ENCODE data around the gene TRAPPC3L.

TRAPPC3L gene

DNA sequence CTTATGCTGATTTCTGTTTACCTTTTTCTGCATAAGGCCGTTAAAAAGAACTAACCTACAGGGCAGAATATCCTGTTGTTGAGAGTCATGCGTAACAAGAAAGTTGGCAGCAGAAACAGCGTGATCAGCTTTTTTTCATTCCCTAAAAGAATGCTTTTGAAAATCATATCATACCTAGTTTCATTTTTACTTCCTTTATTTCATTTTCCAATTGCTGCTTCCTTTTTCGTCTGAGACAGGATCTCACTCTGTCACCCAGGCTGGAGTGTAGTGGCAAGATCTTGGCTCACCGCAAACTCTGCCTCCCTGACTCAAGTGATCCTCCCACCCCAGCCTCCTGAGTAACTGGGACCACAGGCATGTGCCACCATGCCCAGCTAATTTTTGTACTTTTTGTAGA lies 80.2 kb downstream of the TRAPPC3L start:
- DNase-seq (ENCODE audit: low spot score) = no peak

DNA sequence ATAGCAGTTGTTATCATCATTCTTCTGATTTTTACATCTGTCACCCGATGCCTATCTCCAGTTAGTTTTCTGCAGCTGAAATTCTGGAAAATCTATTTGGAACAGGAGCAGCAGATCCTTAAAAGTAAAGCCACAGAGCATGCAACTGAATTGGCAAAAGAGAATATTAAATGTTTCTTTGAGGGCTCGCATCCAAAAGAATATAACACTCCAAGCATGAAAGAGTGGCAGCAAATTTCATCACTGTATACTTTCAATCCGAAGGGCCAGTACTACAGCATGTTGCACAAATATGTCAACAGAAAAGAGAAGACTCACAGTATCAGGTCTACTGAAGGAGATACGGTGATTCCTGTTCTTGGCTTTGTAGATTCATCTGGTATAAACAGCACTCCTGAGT lies 82.2 kb downstream of the TRAPPC3L start:
- DNase-seq (ENCODE audit: low spot score) = no peak

DNA sequence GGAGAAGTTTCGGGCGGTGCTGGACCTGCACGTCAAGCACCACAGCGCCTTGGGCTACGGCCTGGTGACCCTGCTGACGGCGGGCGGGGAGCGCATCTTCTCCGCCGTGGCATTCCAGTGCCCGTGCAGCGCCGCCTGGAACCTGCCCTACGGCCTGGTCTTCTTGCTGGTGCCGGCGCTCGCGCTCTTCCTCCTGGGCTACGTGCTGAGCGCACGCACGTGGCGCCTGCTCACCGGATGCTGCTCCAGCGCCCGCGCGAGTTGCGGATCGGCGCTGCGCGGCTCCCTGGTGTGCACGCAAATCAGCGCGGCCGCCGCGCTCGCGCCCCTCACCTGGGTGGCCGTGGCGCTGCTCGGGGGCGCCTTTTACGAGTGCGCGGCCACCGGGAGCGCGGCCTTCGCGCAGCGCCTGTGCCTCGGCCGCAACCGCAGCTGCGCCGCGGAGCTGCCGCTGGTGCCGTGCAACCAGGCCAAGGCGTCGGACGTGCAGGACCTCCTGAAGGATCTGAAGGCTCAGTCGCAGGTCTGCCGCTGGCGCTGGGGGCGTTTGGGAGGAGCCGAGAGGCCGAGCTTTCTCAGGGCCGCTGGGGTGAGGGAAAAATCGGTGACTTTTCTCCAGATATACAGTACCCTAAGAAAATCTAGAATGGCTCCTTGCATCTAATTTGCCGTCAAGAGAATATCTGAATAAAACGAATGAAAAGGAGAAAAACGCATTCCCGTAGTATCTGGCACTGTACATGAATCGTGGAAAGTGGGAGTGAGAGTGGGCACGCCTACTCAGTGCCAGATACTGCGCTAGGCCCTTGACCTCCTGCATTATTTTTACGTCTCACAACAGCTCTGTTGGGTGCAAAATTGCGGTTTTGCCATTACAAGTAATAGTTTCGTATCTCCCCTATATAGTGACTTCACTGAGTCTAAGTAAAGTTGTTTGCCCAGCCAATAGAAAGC lies 83.3 kb downstream of the TRAPPC3L start:
- DNase-seq (ENCODE audit: low spot score) = peak; percentile 83

DNA sequence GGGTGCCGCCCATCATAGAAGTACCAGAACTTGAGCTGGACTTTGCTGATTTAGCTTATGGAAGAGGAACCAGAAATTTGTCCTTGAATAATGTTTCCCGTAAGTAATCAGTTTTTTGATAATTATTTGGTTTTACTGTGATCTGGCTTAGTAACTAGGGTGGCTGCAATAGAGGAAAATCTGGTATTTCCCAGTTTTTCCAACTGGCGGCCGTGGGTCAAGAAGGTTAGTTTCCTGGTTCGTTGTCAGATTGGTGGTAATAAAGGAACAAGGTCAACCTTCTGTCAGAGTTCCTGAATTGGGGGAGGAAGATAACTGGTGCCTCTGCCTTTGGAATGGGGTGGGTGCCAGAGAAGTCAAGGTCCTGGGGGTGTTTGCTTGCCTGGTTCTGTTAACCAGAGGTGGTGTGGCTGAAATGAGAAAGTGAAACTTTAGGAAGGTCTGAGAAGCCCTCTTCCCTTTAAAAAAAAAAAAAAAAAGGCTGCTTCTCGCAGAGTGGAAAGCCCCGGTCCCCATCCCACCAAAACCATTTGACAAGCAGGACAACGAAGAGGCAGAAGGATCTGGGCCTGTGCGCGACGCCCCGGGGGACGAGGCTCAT lies 84.1 kb downstream of the TRAPPC3L start, which contains the start of gene CALHM6:
Gene CALHM6, plus strand, starts transcription at position 45 of the 601 bp plus-strand sequence. Its CDS starts 555 bp downstream, at position 600.
- DNase-seq (ENCODE audit: low spot score) = no peak

DNA sequence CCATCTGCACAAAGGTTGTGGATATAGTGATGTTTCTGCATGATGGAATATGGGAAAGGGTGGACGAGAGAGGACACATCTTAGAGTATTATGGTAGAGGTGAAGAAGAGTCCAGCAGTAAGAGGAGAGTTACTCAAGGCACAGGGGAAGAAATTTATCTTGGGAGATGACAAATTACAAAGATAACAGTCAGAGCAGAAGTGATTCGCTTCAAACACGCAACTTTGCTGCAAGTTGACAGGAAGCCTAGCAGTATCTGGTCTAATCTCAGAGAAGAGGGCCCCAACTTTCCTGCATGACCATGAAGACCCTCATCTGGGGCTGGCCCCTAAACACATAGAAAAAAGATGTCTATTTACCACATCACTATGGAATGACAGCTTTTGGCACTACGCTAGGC lies 85.6 kb downstream of the TRAPPC3L start:
- no peak for DNase-seq (ENCODE audit: low spot score)

DNA sequence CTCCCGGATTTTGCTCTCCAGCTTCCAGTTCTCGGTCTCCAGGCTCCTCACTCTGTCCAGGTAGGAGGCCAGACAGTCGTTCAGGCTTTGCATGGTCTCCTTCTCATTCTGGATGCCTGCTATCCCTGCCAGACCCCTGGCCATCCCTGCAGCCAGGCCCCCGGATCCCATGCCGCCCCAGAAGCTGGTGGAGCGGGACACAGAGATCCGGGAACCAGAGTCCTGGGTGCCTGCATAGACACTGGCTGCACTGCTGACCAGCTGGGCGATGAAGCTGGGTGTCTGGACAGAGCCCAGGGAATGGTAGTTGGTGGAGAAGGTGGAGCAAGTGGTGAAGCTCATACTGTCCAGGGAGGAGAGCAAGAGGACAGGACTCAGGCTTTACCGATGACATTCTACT lies 87.2 kb downstream of the TRAPPC3L start:
- no peak for DNase-seq (ENCODE audit: low spot score)

DNA sequence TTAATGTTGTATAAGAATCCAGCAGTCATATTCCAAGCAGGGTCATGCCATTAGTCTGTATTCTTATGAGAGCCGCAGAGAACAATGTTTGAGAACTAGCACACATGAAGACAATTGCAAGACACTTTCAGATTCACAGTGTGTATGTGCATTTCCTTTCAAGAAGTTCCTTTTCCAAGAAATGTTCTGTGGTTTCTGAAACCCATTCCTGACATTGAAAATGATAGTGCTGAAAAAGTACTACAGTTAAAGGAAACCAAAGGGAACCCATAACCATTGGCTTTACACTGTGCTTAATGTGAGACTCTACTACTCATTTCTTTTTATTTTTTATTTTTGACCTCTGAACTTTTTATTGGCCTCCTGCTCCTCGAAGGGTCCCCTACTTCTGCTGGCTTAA lies 88.6 kb downstream of the TRAPPC3L start:
- DNase-seq (ENCODE audit: low spot score) = no peak

DNA sequence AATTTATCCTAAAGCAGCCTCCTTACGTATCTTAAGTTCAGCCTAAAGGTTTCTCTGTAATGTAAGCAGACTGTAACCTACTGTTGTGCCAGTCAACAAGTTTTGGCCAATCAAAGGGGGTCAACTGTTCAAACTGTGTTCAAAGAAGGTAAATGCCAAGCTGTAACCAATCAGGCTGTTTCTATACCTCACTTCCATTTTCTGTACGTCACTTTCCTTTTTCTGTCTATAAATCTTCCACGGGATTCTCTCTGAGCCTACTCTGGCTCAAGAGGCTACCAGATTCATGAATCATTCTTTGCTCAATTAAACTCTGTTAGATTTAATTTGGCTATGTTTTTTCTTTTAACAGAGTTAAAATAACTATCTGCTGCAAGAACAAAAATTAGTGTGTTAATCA lies 89.4 kb downstream of the TRAPPC3L start:
- DNase-seq (ENCODE audit: low spot score) = no peak

DNA sequence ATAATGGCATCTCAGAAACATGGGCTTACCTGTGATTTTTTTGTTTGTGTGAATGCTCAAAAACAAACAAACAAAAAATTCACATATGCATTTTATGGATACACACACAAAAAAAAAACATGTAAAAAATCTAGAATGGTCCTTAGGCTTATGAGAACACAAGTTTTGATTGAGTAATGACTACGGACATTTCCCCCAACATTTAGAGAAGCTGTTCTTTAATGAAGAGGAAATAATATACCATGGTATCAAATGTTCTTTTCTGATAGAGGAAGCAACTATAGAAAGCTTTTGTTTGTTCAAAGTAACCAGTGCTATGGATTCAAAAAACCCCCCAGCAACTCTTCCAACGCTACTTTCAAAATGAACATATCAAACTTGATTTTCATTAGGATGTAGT lies 93.0 kb downstream of the TRAPPC3L start:
- DNase-seq (ENCODE audit: low spot score) = no peak

DNA sequence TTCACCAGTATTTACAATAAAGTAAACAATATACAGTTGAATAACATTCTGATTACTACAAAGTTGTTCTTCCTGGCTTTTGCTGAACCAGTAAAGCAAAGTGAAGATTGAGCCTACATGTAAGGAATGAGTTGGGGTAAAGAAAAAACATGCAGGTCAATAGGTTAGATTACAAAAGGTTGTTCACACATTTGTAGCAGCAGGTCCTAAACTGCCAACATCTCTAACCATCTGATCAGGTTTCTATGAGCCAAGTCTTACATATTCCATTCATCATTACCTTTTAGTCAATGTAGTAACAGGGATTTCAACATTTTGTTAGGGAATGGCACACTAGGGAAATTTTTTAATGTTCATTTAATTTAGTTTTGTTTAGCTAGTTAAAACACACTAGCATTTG lies 93.6 kb downstream of the TRAPPC3L start:
- no peak for DNase-seq (ENCODE audit: low spot score)

DNA sequence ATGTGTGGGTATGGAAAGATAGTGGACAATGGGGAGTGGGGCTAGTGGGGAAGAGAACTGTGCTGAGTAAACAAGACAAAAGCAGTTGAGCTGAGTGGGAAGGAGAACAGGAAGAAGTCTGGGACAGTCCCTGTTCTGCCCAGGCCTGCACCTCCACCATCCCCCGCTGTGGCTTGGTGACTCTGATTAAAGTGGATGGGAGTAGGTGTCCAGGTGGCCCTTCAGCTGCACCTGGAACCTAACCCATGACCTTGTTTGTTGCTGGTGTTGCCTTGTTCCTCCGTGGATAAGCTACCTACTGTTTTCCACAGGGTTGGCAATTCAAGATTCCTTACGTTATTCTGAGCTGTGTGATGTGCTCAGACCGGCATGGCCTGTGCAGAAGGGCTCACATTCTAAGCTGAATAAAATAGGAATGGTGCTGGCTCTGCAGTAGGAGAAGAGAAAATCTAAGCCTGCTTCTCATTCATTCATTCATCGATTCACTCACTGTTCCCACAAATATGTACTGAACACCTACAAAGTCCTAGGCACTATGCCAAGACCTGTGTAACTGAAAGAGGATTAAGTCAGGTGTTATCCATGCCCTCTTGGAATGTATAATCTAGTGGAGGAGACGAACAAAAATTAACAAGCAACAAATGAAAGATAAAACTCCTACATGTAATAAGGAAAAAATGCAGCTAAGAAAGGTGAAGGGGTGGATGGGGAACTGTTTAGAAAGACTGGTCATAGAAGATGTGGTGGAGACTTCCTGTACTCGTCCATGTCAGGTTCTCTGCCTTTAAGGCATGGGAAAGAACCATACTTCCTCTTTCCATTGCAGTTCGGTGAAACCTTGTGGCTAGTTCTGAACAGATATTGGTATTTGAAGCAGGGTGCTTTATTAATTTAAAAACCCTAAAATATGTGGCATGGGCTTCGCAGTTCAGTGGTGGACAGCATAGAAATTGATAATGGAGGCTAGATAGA lies 94.4 kb downstream of the TRAPPC3L start:
- DNase-seq (ENCODE audit: low spot score) = no peak

DNA sequence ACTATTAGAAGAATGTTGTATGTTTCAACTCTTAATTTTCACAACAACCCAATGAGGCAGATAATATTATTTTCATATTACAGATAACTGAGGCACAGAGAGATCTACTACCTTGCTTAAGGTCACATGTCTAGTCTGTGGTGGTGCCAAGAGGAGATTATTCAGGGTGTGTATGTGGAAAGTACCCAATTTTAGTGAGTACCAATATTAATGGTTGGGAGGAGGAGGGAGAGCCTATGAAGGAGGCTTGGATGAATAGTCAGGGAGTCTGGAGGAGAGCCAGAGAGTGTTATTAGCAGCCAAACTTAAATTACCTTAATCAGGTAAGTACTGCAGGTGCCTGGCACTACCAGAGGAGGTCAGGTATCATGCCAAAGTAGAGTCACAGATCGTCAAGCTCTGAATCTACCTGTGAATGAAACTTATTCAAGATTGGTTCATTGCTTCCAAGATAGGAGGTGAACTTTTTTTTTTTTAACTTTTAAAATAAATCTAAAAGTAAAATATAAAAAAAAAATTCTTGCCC lies 95.2 kb downstream of the TRAPPC3L start:
- no peak for DNase-seq (ENCODE audit: low spot score)

DNA sequence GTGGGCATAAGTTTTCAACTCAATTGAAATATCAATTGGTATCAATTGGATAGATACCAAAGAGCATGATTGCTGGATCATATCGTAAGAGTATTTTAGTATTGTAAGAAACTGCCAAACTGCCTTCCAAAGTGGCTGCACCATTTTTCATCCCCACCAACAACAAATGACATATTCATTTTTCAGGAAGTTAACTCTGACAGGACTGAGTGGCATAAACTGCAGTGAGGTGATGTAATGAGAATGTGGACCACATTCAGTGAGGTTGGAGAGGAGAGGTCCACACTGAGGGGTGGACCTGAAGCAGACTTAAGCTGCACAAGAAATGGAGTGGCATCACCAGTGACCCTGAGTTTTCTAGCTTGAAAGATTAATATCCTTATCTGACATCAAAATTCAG lies 95.9 kb downstream of the TRAPPC3L start:
- no peak for DNase-seq (ENCODE audit: low spot score)

DNA sequence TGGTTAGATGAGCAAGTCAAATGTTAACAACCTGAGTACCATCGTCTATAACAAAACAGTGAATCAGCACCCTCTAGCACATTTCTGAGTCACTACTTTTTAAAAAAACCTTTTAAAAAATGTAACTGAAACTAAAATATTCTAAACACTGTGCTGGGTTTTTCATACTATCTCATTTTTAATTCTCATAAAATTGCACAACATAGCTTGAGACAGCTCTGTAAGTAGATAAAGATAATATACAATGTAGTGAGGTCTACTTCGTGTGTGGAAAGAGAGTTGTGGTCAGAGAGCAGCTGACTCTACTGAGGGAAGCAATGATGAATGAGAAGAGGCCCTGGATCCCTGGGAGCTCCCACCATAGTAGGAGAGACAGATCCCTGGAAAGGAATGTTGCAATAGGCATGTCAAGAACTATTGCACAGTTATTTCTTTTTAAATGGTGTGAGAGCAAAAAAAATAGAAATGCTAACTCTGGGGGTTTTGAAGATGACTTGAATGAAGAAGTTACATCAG lies 97.9 kb downstream of the TRAPPC3L start:
- DNase-seq (ENCODE audit: low spot score) = no peak

DNA sequence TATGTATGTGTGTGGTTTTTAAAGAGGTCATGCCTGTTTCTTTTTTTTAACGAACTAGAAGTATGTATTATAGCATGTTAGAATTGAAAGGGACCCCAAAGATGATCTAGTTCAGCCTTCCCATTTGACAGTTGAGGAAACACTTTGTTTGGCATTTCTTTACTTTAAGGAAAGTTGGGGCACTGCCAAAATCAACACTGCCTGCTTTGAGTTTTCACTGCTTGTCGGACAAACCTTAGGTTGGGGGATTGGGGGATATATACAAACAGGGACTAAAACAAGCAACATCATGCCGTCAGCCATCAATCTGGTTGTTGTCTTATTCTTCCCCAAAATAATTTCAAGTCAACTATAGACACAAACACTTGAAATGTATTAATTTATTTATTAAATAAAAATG lies 98.4 kb downstream of the TRAPPC3L start:
- DNase-seq (ENCODE audit: low spot score) = no peak

DNA sequence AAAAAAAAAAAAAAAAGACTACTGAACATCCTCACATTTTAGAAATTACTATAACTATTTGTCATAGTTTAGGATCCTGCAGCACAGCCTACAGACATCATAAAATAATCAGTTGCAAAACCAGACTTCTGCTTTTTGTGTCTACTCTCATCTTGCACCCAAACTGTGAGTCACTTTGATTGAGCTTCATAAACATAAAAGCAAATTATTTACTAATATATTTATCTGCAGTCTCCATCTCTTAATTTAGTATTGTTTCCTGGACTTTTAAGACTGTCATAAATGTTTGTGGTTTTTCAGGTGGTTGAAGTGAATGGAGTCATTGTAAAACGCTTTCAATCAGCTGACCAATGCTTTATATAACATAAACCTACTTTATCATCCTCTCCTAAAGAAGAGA lies 99.1 kb downstream of the TRAPPC3L start:
- no peak for DNase-seq (ENCODE audit: low spot score)

DNA sequence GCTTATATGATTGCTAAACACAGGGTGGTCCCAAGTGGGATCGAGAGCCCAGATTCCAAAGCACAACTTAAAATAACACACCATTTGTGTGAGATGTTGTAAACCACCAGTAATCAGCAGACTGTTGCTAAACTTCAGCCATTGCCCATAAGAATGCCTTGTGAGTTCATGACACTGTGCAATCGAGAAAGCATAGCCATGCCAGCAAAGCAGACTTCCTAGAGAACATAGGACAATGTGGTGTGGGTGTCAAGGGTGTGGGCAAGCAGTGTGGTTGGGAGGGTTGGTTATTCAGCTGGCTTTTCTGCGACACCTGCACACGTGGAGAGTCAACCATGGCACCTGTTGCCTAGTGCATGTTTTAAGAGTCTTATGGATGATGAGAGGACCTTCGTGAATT lies 100.4 kb downstream of the TRAPPC3L start:
- no peak for DNase-seq (ENCODE audit: low spot score)
